ENCODE measurements around the gene NUMB.
"Not testable (repeated sequence)": the region's sequence is repeated elsewhere in the genome, so short reads cannot be mapped to it uniquely, and the experiment has no call there.

NUMB gene

GRCh38 chr14:73342670-73343069, 115.7 kb downstream of the NUMB start:
- DNase-seq, result no peak

DNA sequence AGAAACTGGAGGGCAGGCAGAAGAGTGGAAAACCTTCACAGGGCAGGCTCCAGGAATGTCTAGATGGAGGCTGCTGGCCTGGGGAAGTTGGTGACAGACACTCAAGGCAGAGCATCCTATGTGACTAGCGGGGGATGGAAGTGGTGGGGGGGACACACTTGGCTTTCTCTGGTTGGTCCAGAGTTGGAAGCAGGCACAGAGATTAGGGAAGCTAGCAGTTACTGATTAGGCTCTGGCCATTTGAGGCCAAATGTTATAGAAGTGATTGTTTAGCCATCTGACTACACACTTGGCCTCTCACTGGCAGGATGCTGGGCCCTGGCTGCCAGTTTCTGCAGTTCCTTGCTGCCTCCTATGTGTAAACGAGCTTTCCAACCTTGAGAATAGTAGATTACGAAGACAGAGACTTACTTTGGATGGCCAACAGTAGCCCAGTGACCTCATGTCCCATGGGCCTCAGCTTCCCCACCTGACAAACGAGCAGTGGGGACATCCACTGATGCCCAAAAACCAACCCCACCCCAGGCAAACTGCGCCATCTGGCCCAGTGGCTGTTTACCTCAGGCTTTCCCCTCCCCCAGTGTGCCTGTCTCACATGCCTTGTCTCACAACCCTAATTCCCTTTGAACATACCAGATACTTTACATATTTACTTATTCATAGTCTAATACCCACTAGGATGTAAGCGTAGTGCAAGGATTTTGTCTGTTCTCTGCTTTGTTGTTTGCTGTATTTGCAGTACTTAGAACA, 118.3 kb downstream of the NUMB start:
- DNase-seq, result no peak

GRCh38 chr14:73339206-73339605, 119.1 kb downstream of the NUMB start:
- no peak for DNase-seq

DNA sequence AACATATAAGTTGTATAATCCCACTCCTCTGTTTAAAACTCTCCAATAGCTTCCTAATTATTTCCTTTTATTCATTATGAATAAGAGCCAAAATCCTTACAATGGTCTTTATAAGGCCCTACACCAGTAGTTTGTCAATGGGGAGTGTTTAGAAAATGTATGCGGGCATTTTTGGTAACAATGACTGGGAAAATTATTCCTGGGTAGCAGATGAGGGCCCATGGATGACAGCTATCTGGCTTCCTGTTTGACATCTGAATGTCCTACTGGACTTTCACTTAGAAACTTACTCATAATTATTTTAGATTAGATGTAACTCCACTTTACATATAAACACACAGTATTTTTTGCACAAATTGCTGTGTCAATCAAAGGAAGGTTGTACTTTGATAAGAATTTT, 119.8 kb downstream of the NUMB start:
- no peak for DNase-seq

GRCh38 chr14:73333031-73333430, 125.3 kb downstream of the NUMB start:
- DNase-seq, result no peak

DNA sequence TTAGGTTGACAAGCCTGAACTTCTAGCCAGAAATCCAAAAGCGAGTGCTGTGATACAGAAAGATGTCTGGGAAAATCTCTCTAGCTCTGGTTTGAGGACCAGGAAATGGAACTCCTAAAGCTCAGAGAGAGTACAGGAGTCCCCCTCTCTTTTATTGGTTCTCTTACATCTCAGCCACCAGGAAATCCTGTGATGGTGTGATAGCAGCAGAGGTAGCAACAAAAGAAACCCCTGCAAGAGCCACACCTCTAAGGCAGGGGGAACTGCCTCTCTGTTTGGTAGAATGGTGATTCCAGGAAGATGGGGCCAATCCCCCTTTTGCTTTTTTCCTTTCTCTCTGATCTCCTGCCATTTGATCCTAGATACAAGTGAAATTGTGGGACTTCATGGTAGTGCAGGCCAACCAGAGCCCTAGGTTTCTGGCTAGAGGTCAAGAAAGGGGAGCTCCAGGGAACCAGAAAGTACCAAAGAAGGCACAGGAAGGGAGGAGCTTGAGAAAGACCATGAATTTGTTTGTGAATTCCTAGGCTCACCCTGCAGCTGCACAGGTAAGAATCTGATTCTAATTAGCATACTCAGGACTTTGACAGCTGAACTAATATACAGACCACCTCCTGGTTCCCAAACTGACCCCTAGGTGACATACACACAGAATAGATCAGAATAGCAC, 132.6 kb downstream of the NUMB start:
- DNase-seq, result peak; percentile 30

DNA sequence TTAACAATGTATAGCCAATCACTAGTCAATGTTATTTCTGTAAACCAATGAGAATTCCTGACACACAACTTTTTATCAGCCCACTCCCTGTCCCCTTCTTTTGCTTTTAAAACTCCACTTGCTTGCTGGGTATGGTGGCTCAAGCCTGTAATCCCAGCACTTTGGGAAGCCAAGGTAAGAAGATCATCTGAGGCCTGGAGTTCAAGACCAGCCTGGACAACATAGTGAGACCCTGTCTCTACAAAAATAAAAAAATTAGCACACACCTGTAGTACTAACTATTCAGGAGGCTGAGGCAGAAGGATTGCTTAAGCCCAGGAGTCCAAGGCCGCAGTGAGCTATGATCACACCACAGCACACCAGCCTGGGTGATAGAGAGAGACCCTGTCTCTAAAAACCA, 133.3 kb downstream of the NUMB start:
- no peak for DNase-seq

GRCh38 chr14:73324533-73324932, 133.8 kb downstream of the NUMB start:
- no peak for DNase-seq

- no peak for DNase-seq
Measured at GRCh38 chr14:73323896-73324399, 134.4 kb downstream of the NUMB start.

DNA sequence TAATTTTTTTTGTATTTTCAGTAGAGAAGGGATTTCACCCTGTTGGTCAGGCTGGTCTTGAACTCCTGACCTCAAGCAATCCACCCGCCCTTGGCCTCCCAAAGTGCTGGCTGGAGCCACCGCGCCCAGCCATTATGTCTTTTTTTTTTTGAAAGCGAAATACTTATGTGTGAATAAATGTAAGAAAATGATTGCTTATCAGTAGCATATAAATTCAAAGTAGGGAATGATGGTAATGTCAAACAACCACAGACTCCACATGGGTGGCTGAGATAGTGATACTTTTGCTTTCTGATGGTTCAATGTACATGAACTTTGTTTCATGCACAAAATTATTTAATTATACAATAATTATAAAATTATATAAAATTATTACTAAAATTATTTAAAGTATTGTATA, 145.2 kb downstream of the NUMB start:
- no peak for DNase-seq

DNA sequence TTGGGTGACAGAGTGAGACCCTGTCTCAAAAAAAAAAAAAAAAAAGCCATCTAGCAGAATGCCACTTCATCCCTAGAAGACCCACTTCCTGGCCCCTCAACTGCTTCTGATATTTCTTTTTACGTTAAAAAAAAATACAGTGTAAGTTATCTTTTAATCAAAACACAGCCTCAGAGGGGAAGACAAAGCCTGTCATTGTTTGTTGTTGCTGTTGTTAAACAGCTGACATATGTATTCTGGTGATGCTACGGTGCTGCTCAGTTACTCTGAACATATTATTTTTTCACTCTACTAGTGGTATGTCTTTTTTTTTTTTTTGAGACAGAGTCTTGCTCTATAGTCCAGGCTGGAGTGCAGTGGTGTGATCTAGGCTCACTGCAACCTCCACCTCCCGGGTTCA, 145.7 kb downstream of the NUMB start:
- DNase-seq, result no peak

- no peak for DNase-seq
Measured at GRCh38 chr14:73311708-73312030, 146.7 kb downstream of the NUMB start.

DNA sequence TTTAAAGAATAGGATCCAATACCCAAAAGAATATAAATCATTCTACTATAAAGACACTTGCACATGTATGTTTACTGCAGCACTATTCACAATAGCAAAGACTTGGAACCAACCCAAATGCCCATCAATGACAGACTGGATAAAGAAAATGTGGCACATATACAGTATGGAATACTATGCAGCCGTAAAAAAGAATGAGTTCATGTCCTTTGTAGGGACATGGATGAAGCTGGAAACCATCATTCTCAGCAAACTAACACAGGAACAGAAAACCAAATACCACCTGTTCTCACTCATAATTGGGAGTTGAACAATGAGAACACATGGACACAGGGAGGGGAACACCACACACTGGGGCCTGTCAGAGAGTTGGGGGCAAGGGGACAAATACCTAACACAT, 149.1 kb downstream of the NUMB start:
- DNase-seq, result not testable (repeated sequence)

- DNase-seq, result no peak
Measured at GRCh38 chr14:73307261-73307660, 151.1 kb downstream of the NUMB start.

DNA sequence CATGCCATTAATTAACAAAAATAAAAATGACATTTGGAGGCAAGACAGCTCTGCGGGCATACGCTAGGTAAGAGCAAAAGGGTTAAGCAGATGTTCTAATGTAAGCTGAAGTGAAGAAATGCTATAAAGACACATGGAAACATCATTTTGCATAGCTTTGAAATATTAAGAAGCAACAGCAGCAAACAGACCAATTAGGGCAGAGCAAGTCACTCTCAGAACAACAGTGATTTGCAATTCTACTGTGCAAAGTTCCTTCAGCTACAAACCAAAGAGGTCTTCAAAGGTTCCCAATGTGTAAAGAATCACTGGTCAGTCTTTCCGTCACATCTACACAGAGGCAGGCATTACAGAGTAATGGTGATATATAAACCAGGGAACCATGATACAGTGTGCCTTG, 152.8 kb downstream of the NUMB start:
- no peak for DNase-seq

DNA sequence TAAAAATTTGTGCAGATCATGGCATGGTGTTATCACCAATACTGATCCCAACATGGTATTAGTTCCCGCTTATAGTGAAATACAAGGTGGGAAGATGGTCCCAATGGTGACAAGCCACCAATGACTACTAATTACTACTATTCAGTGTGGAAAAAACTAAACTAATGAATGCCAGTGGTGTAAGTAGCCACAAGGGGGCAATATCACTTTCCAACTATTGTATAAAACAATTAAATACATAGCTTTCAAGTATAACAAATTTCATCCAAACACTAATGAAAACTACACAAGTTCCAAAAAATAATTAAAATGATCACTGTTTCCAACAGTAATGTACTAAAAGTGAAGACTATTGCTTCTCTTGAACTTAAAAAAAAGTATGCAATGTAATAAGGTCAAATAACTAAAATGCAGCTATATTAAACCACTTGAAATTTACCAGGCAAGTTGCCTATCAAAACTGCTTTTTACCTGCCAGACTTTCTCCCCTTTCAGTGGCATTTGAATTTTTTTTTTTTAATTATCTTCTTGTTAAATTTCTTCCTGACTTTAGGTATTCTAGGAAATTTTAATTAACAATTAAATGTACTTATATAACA, 163.0 kb downstream of the NUMB start:
- peak; percentile 59 for DNase-seq

DNA sequence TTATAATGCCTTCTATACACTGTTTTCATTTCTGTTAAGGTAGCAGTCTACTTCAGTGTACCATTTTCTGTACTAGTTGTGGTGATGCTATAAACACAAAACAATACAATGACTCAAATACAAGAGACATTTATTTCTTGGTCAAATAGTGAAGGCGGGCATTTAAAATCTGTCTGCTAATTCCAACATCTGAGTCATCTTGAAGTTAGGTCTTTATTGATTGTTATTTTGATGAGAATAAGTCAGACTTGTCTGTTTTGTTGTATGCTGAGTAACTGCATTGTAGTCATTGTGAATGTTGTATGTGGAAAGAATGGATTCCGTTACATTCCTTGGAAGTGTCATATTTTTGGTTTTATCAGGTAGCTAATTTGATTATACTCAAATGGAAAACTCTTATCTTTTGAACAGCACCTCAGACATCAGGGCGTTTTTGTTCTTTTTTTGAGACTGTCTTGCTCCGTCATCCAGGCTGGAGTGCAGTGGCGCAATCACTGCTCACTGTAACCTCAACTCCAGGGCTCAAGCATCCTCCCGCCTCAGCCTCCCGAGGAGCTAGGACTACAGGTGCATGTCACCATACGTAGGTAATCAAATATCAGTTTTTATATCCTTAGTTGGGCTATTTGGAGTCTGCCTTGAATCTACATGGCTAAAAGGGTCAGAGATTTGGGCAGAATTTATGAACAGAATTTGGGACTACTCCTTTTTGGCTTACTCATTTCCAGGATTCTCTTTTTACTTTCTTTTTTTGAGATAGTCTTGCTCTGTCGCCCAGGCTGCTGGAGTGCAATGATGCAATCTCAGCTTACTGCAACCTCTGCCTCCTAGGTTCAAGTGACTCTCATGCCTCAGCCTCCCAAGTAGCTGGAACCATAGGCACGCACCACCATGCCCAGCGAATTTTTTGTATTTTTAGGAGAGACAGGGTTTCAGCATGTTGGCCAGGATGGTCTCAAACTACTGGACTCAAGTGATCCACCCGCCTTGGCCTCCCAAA, 164.3 kb downstream of the NUMB start:
- no peak for DNase-seq

GRCh38 chr14:73290279-73290678, 168.1 kb downstream of the NUMB start:
- no peak for DNase-seq

DNA sequence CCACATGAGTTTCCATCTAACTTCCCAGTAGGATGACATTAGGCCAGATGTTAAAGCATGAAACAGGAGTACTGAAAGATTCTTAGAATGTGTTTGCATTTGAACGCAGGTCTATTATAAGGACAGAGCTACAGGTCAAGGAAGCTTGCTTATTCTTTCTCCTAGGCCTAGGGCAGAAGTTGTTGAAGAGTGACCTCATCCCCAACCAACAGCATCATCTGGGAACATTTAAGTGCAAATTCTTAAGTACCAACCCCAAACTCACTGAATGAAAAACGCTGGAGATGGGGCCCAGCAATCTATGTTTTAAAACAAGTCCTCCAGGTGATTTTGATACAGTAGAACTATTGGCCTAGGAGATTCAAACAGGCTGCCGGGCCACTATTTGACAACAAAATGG, 168.6 kb downstream of the NUMB start:
- no peak for DNase-seq

DNA sequence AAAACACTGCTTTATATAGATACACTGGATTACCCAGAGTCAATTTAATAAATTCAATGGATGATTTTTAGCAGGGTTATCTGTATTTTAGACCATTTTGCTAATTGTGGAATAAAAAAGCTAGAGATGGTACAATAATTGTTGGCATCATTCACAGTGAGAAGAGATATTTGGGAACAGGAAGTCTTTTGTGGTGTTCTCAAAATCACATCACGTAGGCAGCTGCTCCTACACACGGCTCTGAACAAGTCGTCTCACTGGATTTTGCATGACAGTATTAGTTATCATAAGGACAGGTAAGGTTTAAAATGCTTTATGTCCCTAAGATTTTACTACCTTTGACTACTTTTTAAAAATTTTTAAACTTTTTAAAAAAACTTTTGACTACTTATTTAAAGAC, 169.0 kb downstream of the NUMB start:
- no peak for DNase-seq

GRCh38 chr14:73287071-73287470, 171.3 kb downstream of the NUMB start:
- no peak for DNase-seq

DNA sequence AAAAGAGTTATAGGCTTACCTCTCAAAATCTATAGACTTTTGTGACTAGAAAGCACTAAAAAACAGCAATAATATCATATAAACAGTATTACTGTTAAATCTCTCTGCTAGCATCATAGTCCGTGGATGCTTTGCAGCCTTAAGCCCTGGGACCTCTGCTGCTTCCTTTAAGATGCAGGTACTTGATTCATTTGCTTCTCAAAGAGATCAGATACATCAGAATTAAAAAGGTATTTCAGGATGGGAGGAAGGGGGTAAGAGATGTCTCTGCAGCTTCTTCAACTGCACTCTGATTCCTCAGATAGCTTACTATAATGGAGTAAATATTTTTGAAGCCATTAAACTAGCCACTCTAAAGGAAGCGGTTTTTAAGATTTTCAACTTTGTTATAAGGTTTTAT, 171.7 kb downstream of the NUMB start:
- DNase-seq, result no peak

DNA sequence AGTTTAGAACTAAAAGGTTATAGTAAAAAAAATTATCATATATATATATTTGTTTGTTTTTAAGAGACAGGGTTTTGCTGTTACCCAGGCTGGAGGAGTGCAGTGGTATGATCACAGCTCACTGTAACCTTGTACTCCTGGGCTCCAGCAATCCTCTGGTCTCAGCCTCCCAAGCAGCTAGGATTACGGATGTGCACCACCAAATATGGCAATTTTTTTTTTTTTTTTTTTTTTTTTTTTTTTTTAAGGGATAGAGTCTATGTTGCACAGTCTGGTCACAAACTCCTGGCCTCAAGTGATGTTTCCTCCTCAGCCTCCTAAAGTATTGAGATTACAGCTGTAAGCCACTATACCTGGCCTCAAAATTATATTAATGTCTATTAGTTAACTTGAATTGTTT, 172.4 kb downstream of the NUMB start:
- no peak for DNase-seq
